ENCODE results near the gene PFDN1. TPM values are rescaled to one million over a fixed set of nuclear protein-coding genes. Genes with fewer than 3 reads are reported as not detected.
"Not testable (repeated sequence)": the region's sequence is repeated elsewhere in the genome, so short reads cannot be mapped to it uniquely, and the experiment has no call there.

PFDN1 gene
- total RNA-seq, 2 donors from 2014 or later, result 56.3 to 57.9 TPM

GRCh38 chr5:140217299-140218026, 85.4 kb downstream of the PFDN1 start:
- Mint-ChIP-seq H3K9me3 (no peaks in the 10 kb centered on the region), H3K36me3 (ENCODE audit: insufficient read depth in 2 of 2) (peaks cover 0 to 1% of the 10 kb centered on the region in 2 donors), H3K27me3 (ENCODE audit: low read depth) (no peaks in the 10 kb centered on the region), H3K27ac (no peak overlapping the region), H3K4me1 (ENCODE audit: low read depth) (peaks cover 32% of the 10 kb centered on the region), H3K4me3 (no peak overlapping the region)
- no peak for DNase-seq
- ATAC-seq (replicated peaks in 1 of 2), result no peak

- Mint-ChIP-seq H3K36me3 (ENCODE audit: insufficient read depth in 2 of 2) (peaks cover 0 to 1% of the 10 kb centered on the region in 2 donors), H3K9me3 (no peaks in the 10 kb centered on the region), H3K27me3 (ENCODE audit: low read depth) (no peaks in the 10 kb centered on the region), H3K4me1 (ENCODE audit: low read depth) (peaks cover 23% of the 10 kb centered on the region), H3K27ac (no peak overlapping the region), H3K4me3 (no peak overlapping the region)
- no peak for ATAC-seq (replicated peaks in 1 of 2)
- no peak for DNase-seq
These were observed 86.3 kb downstream of the PFDN1 start for GRCh38 chr5:140216478-140217074.

GRCh38 chr5:140215276-140215675, 87.6 kb downstream of the PFDN1 start:
- H3K4me3 Mint-ChIP-seq, result no peak overlapping the region
- H3K4me1 Mint-ChIP-seq (ENCODE audit: low read depth), result peaks cover 10% of the 10 kb centered on the region
- peaks cover 0 to 1% of the 10 kb centered on the region in 2 donors for H3K36me3 Mint-ChIP-seq (ENCODE audit: insufficient read depth in 2 of 2)
- no peak for ATAC-seq (replicated peaks in 1 of 2)
- H3K27ac Mint-ChIP-seq, result no peak overlapping the region
- H3K27me3 Mint-ChIP-seq (ENCODE audit: low read depth), result no peaks in the 10 kb centered on the region
- no peak for DNase-seq
- H3K9me3 Mint-ChIP-seq, result no peaks in the 10 kb centered on the region

GRCh38 chr5:140214831-140215230, 88.1 kb downstream of the PFDN1 start:
- DNase-seq (no peak), ATAC-seq (replicated peaks in 1 of 2) (no peak)
- H3K4me3 Mint-ChIP-seq, result no peak overlapping the region
- H3K36me3 Mint-ChIP-seq (ENCODE audit: insufficient read depth in 2 of 2), result peaks cover 0 to 1% of the 10 kb centered on the region in 2 donors
- H3K27ac Mint-ChIP-seq, result no peak overlapping the region
- H3K4me1 Mint-ChIP-seq (ENCODE audit: low read depth), result peaks cover 6% of the 10 kb centered on the region
- no peaks in the 10 kb centered on the region for H3K9me3 Mint-ChIP-seq
- no peaks in the 10 kb centered on the region for H3K27me3 Mint-ChIP-seq (ENCODE audit: low read depth)

- no peaks in the 10 kb centered on the region for H3K4me1 Mint-ChIP-seq (ENCODE audit: low read depth)
- H3K36me3 Mint-ChIP-seq (ENCODE audit: insufficient read depth in 2 of 2), result peaks cover 0 to 1% of the 10 kb centered on the region in 2 donors
- H3K4me3 Mint-ChIP-seq, result no peak overlapping the region
- DNase-seq (no peak), ATAC-seq (replicated peaks in 1 of 2) (peak; percentile 80 to 98)
- H3K27ac Mint-ChIP-seq, result no peak overlapping the region
- no peaks in the 10 kb centered on the region for H3K9me3 Mint-ChIP-seq
- H3K27me3 Mint-ChIP-seq (ENCODE audit: low read depth), result no peaks in the 10 kb centered on the region
These were observed 89.4 kb downstream of the PFDN1 start for GRCh38 chr5:140213370-140213983.

GRCh38 chr5:140208065-140208464, 94.8 kb downstream of the PFDN1 start:
- ATAC-seq (replicated peaks in 1 of 2), result no peak
- Mint-ChIP-seq H3K27me3 (ENCODE audit: low read depth) (no peaks in the 10 kb centered on the region), H3K27ac (no peak overlapping the region), H3K4me3 (no peak overlapping the region), H3K36me3 (ENCODE audit: insufficient read depth in 2 of 2) (no peaks in the 10 kb centered on the region), H3K9me3 (no peaks in the 10 kb centered on the region), H3K4me1 (ENCODE audit: low read depth) (peaks cover 8% of the 10 kb centered on the region)
- no peak for DNase-seq

- no peaks in the 10 kb centered on the region for H3K27me3 Mint-ChIP-seq (ENCODE audit: low read depth)
- no peak for ATAC-seq (replicated peaks in 1 of 2)
- DNase-seq, result no peak
- no peak overlapping the region for H3K4me3 Mint-ChIP-seq
- no peaks in the 10 kb centered on the region for H3K9me3 Mint-ChIP-seq
- no peak overlapping the region for H3K27ac Mint-ChIP-seq
- H3K4me1 Mint-ChIP-seq (ENCODE audit: low read depth), result peaks cover 8% of the 10 kb centered on the region
- no peaks in the 10 kb centered on the region for H3K36me3 Mint-ChIP-seq (ENCODE audit: insufficient read depth in 2 of 2)
These were observed 95.5 kb downstream of the PFDN1 start for GRCh38 chr5:140207250-140207964.

- Mint-ChIP-seq H3K4me1 (ENCODE audit: low read depth) (peaks cover 8% of the 10 kb centered on the region), H3K9me3 (no peaks in the 10 kb centered on the region), H3K27me3 (ENCODE audit: low read depth) (no peaks in the 10 kb centered on the region), H3K4me3 (no peak overlapping the region), H3K36me3 (ENCODE audit: insufficient read depth in 2 of 2) (no peaks in the 10 kb centered on the region), H3K27ac (no peak overlapping the region)
- ATAC-seq (replicated peaks in 1 of 2) (no peak), DNase-seq (no peak)
These were observed 96.9 kb downstream of the PFDN1 start for GRCh38 chr5:140205952-140206351.

GRCh38 chr5:140205216-140205615, 97.7 kb downstream of the PFDN1 start:
- Mint-ChIP-seq H3K4me1 (ENCODE audit: low read depth) (peaks cover 8% of the 10 kb centered on the region), H3K27ac (no peak overlapping the region), H3K36me3 (ENCODE audit: insufficient read depth in 2 of 2) (no peaks in the 10 kb centered on the region), H3K27me3 (ENCODE audit: low read depth) (no peaks in the 10 kb centered on the region), H3K9me3 (no peaks in the 10 kb centered on the region), H3K4me3 (no peak overlapping the region)
- ATAC-seq (replicated peaks in 1 of 2), result no peak
- DNase-seq, result no peak

- no peak for DNase-seq
- Mint-ChIP-seq H3K27ac (no peak overlapping the region), H3K27me3 (ENCODE audit: low read depth) (no peaks in the 10 kb centered on the region), H3K4me1 (ENCODE audit: low read depth) (peaks cover 5% of the 10 kb centered on the region), H3K4me3 (no peak overlapping the region), H3K9me3 (peaks cover 0 to 2% of the 10 kb centered on the region in 2 donors), H3K36me3 (ENCODE audit: insufficient read depth in 2 of 2) (peaks cover 0 to 1% of the 10 kb centered on the region in 2 donors)
- no peak for ATAC-seq (replicated peaks in 1 of 2)
These were observed 100.3 kb downstream of the PFDN1 start for GRCh38 chr5:140202610-140203009.

GRCh38 chr5:140202078-140202477, 100.8 kb downstream of the PFDN1 start:
- Mint-ChIP-seq H3K27me3 (ENCODE audit: low read depth) (no peaks in the 10 kb centered on the region), H3K36me3 (ENCODE audit: insufficient read depth in 2 of 2) (peaks cover 0 to 1% of the 10 kb centered on the region in 2 donors), H3K4me1 (ENCODE audit: low read depth) (no peaks in the 10 kb centered on the region), H3K4me3 (no peak overlapping the region), H3K9me3 (peaks cover 0 to 2% of the 10 kb centered on the region in 2 donors), H3K27ac (no peak overlapping the region)
- ATAC-seq (replicated peaks in 1 of 2) (no peak), DNase-seq (no peak)

- not testable (repeated sequence) for ATAC-seq (replicated peaks in 1 of 2); H3K36me3 Mint-ChIP-seq (ENCODE audit: insufficient read depth in 2 of 2); DNase-seq; H3K4me3 Mint-ChIP-seq; H3K9me3 Mint-ChIP-seq; H3K4me1 Mint-ChIP-seq (ENCODE audit: low read depth); H3K27ac Mint-ChIP-seq; H3K27me3 Mint-ChIP-seq (ENCODE audit: low read depth)
These were observed 104.0 kb downstream of the PFDN1 start for GRCh38 chr5:140198915-140199314.

GRCh38 chr5:140197023-140197422, 105.9 kb downstream of the PFDN1 start:
- no peak for DNase-seq

More at GRCh38 chr5:140197023-140197422, 105.9 kb downstream of the PFDN1 start:
- Mint-ChIP-seq H3K36me3 (ENCODE audit: insufficient read depth in 2 of 2) (peaks cover 0 to 1% of the 10 kb centered on the region in 2 donors), H3K4me3 (no peak overlapping the region), H3K9me3 (peaks cover 0 to 2% of the 10 kb centered on the region in 2 donors), H3K27me3 (ENCODE audit: low read depth) (no peaks in the 10 kb centered on the region), H3K27ac (no peak overlapping the region), H3K4me1 (ENCODE audit: low read depth) (no peaks in the 10 kb centered on the region)
- ATAC-seq (replicated peaks in 1 of 2), result no peak
